HG03139 (cell line): Measurements from ENCODE around the gene ZNF420.
"Not testable (repeated sequence)": the region's sequence is repeated elsewhere in the genome, so short reads cannot be mapped to it uniquely, and the experiment has no call there.

ENCODE experiments used
- ATAC-seq: cut with Tn5 transposase; IDR thresholded peaks from one replicate; pipeline ENCODE4 v1.9.1; 2021; ENCODE audit not compliant: unreplicated experiment

The ZNF420 gene

GRCh38 chr19:37077934-37078716 is at the start of gene ZNF420:
TSS of gene ZNF420 (plus strand) at chr19:37078433. CDS start at chr19:37089119, 10,686 bp downstream.
- peak; percentile 91 for ATAC-seq

GRCh38 chr19:37045140-37045539 is 33.1 kb upstream of the ZNF420 start:
- ATAC-seq = no peak

- no peak for ATAC-seq
Observed at GRCh38 chr19:37055330-37055729, 22.9 kb upstream of the ZNF420 start.

GRCh38 chr19:37056776-37057175 is 21.5 kb upstream of the ZNF420 start:
- no peak for ATAC-seq

GRCh38 chr19:37059142-37059541 is 19.1 kb upstream of the ZNF420 start:
- no peak for ATAC-seq

GRCh38 chr19:37064886-37065285 is 13.3 kb upstream of the ZNF420 start:
- not testable (repeated sequence) for ATAC-seq

- ATAC-seq = no peak
Observed at GRCh38 chr19:37074111-37074510, 4.1 kb upstream of the ZNF420 start.

- no peak for ATAC-seq
Observed at GRCh38 chr19:37074819-37075362, 3.3 kb upstream of the ZNF420 start.

GRCh38 chr19:37076524-37076923 is 1.7 kb upstream of the ZNF420 start:
- not testable (repeated sequence) for ATAC-seq

GRCh38 chr19:37077501-37077933 is 716 bp upstream of the ZNF420 start:
- no peak for ATAC-seq

- ATAC-seq = no peak
Observed at GRCh38 chr19:37078717-37079032, 442 bp downstream of the ZNF420 start.

- ATAC-seq = no peak
Observed at GRCh38 chr19:37079238-37079637, 1.0 kb downstream of the ZNF420 start.

- no peak for ATAC-seq
Observed at GRCh38 chr19:37082307-37082706, 4.1 kb downstream of the ZNF420 start.

- no peak for ATAC-seq
Observed at GRCh38 chr19:37087110-37087509, 8.9 kb downstream of the ZNF420 start.

- ATAC-seq = no peak
Observed at GRCh38 chr19:37095859-37096258, 17.6 kb downstream of the ZNF420 start.

- no peak for ATAC-seq
Observed at GRCh38 chr19:37098570-37098969, 20.3 kb downstream of the ZNF420 start.

- ATAC-seq = not testable (repeated sequence)
Observed at GRCh38 chr19:37104135-37104534, 25.9 kb downstream of the ZNF420 start.

GRCh38 chr19:37111753-37112152 is 33.5 kb downstream of the ZNF420 start:
- ATAC-seq = not testable (repeated sequence)

- no peak for ATAC-seq
Observed at GRCh38 chr19:37114001-37114400, 35.8 kb downstream of the ZNF420 start.

GRCh38 chr19:37122093-37122492 is 43.9 kb downstream of the ZNF420 start:
- ATAC-seq = not testable (repeated sequence)

- ATAC-seq = no peak
Observed at GRCh38 chr19:37127999-37128820, 50.0 kb downstream of the ZNF420 start.

GRCh38 chr19:37128821-37129177 is 50.6 kb downstream of the ZNF420 start:
- no peak for ATAC-seq
